ENCODE data around the gene MED19. TPM values are rescaled to one million over a fixed set of nuclear protein-coding genes. Genes with fewer than 3 reads are reported as not detected.
"Not testable (repeated sequence)": the region's sequence is repeated elsewhere in the genome, so short reads cannot be mapped to it uniquely, and the experiment has no call there.

MED19 gene
- total RNA-seq, 1 experiment from 2014 or later: 19.1 TPM

DNA sequence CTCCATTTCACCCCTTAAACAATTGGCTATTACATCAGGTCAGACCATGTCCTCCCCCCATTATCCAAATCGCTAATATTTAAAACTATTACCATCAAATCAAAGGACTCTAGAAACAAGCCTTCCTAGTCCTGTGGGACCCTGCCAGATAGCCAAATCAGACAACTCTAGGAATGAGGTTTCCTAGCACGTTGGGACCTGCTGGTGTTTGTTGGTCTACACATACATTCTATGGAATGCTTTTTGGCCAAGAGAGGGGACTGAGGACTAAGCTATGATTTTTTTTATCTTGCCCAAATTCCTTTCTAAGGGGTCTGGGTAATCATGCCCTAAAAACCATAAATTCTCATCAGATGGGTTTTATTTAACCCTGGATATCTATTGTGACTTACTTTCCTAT is 15.2 kb upstream of the MED19 start:
- no peak overlapping the region for H3K4me3 ChIP-seq (ENCODE audit: insufficient read depth, low read depth, low read length)
- no peaks in the 10 kb centered on the region for H3K27me3 ChIP-seq (ENCODE audit: control insufficient read depth, insufficient read depth, low read length)
- no peaks in the 10 kb centered on the region; the same call in 1 of the 2 replicates for H3K36me3 ChIP-seq (replicated peaks; ENCODE audit: control insufficient read depth, insufficient read depth, low read length)
- DNase-seq: no peak

- H3K27me3 ChIP-seq (ENCODE audit: control insufficient read depth, insufficient read depth, low read length); H3K4me3 ChIP-seq (ENCODE audit: insufficient read depth, low read depth, low read length); H3K36me3 ChIP-seq (replicated peaks; ENCODE audit: control insufficient read depth, insufficient read depth, low read length); DNase-seq: not testable (repeated sequence)
These were observed 4.7 kb upstream of the MED19 start for GRCh38 chr11:57716726-57717125.

GRCh38 chr11:57713835-57714234 is 1.8 kb upstream of the MED19 start:
- DNase-seq: no peak
- H3K27me3 ChIP-seq (ENCODE audit: control insufficient read depth, insufficient read depth, low read length): no peaks in the 10 kb centered on the region
- peaks cover 2% of the 10 kb centered on the region; the same call in 1 of the 2 replicates for H3K36me3 ChIP-seq (replicated peaks; ENCODE audit: control insufficient read depth, insufficient read depth, low read length)
- H3K4me3 ChIP-seq (ENCODE audit: insufficient read depth, low read depth, low read length): no peak overlapping the region; the same call in 1 of the 2 replicates

DNA sequence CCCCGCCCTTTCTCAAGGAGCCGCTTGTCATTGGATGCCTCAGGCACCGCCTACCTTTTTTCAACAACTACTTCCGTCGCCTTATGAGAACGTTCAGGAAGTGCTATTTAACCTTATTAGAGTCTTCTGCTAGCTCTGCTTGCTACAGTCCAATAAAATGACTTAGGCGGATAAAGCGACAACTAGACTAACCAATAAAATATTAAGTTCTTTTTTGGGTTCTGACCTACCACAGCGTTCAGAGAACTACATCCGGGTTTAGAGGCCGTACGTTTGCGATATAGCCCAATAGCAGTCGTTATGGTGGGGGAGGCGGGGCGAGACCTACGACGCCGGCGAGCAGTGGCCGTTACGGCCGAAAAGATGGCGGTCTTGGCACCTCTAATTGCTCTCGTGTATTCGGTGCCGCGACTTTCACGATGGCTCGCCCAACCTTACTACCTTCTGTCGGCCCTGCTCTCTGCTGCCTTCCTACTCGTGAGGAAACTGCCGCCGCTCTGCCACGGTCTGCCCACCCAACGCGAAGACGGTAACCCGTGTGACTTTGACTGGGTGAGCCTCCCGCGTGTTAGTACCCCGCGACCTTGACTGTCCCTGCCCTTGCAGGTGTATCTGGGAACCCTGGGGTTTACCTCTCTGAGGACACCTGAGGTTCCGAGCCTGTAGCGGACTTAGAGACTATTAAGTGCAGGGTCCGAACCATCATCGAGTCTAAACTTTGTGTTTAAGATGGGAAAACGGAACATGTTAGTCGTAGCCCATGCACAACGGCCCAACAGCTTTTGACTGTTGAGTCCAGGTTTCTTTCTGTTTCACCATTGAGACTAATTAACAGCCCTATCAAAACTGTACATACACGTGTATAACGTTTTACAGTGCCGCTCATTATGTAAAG is 488 bp upstream of the MED19 start, which contains the start of gene TMX2:
Gene TMX2 (plus strand): TSS at position 338 of the 895 bp plus-strand sequence. CDS start 26 bp downstream, at position 364.
- Histone ChIP-seq H3K27me3 (ENCODE audit: control insufficient read depth, insufficient read depth, low read length) (no peaks in the 10 kb centered on the region), H3K4me3 (ENCODE audit: insufficient read depth, low read depth, low read length) (peak within 1 kb of the TSS; percentile 93), H3K36me3 (replicated peaks; ENCODE audit: control insufficient read depth, insufficient read depth, low read length) (no peaks in the 10 kb centered on the region)
- DNase-seq: peak; percentile 93

DNA sequence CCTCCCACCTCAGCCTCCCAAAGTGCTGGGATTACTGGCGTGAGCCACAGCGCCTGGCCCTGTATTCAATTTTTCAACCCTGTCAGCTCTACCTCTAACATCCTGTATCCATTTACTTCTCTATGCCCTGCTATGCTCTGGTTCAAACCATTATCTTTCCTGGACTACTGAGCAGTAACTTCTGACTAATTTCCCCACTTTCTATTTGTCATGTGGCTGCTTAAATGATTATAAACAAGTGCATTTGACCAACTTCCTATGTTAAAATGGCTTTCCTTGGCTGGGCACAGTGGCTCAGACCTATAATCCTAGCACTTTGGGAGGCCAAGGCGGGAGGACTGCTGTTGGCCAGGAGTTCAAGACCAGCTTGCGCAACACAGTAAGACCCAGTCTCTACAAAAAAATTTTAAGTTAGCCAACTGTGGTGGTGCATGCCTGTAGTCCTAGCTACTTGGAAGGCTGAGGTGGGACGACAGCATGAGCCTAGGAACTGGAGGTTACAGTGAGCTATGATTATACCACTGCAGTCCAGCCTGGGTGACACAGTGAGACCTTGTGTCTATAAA is 2.1 kb downstream of the MED19 start:
- Histone ChIP-seq H3K36me3 (replicated peaks; ENCODE audit: control insufficient read depth, insufficient read depth, low read length) (no peaks in the 10 kb centered on the region; the same call in 1 of the 2 replicates), H3K27me3 (ENCODE audit: control insufficient read depth, insufficient read depth, low read length) (no peaks in the 10 kb centered on the region), H3K4me3 (ENCODE audit: insufficient read depth, low read depth, low read length) (no peak overlapping the region)
- DNase-seq: no peak

DNA sequence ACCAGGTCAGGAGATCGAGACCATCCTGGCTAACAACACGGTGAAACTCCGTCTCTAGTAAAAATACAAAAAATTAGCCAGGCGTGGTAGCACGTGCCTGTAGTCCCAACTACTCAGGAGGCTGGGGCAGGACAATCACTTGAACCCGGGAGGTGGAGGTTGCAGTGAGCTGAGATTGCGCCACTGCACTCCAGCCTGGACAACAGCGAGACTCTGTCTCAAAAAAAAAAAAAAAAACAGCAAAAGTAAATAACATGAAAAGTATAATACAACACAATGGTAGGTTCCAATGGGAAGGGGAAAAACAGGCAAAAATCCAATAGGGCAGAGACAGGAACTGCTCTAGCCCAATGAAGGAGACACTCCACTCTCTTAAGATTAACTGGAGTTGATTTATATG is 6.6 kb downstream of the MED19 start:
- DNase-seq; H3K4me3 ChIP-seq (ENCODE audit: insufficient read depth, low read depth, low read length); H3K36me3 ChIP-seq (replicated peaks; ENCODE audit: control insufficient read depth, insufficient read depth, low read length); H3K27me3 ChIP-seq (ENCODE audit: control insufficient read depth, insufficient read depth, low read length): not testable (repeated sequence)

DNA sequence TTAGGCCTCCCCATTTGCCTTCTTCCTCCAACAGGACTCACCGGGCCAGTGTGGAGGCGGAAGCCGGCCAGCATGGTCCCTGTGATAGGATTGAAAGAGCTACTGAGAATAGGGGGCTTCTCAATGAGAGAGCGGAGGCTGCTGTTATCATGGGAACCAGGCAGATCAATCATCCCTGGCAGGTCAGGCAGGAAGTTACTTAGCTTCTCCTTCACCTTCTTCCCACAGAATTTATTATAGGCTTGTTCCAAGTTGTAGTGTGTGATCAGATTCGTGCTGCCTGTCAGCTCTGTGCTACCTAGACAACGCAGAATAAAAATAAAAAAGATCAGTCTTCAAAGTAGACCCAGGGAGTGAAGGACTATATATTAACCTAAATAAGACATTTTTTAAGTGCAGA is 7.1 kb downstream of the MED19 start:
- DNase-seq: no peak
- Histone ChIP-seq H3K27me3 (ENCODE audit: control insufficient read depth, insufficient read depth, low read length) (no peaks in the 10 kb centered on the region), H3K36me3 (replicated peaks; ENCODE audit: control insufficient read depth, insufficient read depth, low read length) (peaks cover 11% of the 10 kb centered on the region), H3K4me3 (ENCODE audit: insufficient read depth, low read depth, low read length) (no peak overlapping the region)

DNA sequence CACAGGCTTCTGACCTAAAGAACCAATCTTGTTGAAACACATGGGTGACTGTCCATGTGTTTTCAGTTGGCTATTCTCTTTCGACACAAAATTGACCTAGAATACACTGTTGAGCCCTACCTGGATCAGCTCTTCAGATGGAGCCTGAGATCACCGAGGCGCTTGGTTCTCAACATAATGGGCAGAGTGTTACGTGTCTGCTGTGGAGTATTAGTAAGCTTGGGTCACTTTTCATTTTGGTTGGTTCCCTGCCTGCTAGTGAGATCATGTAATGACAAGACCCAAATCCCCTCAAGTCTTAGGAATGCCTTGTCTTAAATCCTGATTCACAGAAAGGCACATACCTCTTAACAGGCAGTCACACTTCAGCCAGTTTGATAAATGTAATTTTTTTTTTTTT is 8.7 kb downstream of the MED19 start:
- no peak for DNase-seq
- no peaks in the 10 kb centered on the region for H3K27me3 ChIP-seq (ENCODE audit: control insufficient read depth, insufficient read depth, low read length)
- no peak overlapping the region for H3K4me3 ChIP-seq (ENCODE audit: insufficient read depth, low read depth, low read length)
- H3K36me3 ChIP-seq (replicated peaks; ENCODE audit: control insufficient read depth, insufficient read depth, low read length): peaks cover 26% of the 10 kb centered on the region

DNA sequence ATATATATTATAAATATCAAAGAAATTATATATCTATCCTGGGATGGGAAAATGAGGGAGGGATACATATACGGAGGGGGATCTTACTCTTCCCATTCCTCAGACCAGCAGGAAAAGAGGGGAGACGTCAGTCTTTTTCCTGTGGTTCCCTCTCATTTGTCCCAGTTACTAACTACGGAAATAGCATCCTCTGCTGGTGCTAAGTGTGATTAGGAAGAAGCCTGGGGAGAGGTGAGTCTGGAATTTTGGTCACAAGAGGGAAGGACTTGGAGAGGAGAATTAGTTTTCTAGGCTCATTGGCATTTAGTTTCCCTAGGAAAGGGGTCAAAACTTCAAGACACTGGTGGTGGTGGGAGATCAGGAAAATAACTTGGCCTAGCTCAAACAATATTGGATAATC is 11.6 kb downstream of the MED19 start:
- DNase-seq: peak; percentile 49
- H3K4me3 ChIP-seq (ENCODE audit: insufficient read depth, low read depth, low read length): no peak overlapping the region
- H3K27me3 ChIP-seq (ENCODE audit: control insufficient read depth, insufficient read depth, low read length): no peaks in the 10 kb centered on the region
- peaks cover 39% of the 10 kb centered on the region for H3K36me3 ChIP-seq (replicated peaks; ENCODE audit: control insufficient read depth, insufficient read depth, low read length)

GRCh38 chr11:57699813-57700212 is 12.2 kb downstream of the MED19 start:
- Histone ChIP-seq H3K36me3 (replicated peaks; ENCODE audit: control insufficient read depth, insufficient read depth, low read length) (peaks cover 41% of the 10 kb centered on the region), H3K4me3 (ENCODE audit: insufficient read depth, low read depth, low read length) (no peak overlapping the region)
- DNase-seq: peak; percentile 49

DNA sequence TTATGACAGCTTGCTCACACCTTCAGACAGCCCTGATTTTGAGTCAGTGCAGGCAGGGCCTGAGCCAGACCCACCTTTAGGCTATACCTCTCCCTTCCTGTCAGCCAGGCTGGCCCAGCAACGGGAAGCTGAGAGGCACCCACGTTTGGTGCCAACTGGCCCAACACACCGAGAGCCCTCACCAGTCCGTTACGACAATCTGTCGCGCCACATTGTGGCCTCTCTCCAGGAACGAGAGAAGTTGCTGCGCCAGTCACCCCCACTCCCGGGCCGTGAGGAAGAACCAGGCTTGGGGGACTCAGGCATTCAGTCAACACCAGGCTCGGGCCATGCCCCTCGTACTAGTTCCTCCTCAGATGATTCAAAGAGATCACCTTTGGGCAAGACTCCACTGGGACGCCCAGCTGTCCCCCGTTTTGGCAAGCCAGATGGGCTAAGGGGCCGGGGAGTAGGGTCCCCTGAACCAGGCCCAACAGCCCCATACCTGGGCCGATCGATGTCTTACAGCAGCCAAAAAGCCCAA is 13.1 kb downstream of the MED19 start:
- Histone ChIP-seq H3K27me3 (ENCODE audit: control insufficient read depth, insufficient read depth, low read length) (no peaks in the 10 kb centered on the region), H3K4me3 (ENCODE audit: insufficient read depth, low read depth, low read length) (no peak overlapping the region), H3K36me3 (replicated peaks; ENCODE audit: control insufficient read depth, insufficient read depth, low read length) (peaks cover 41% of the 10 kb centered on the region)
- no peak for DNase-seq

More at GRCh38 chr11:57699813-57700212, 12.2 kb downstream of the MED19 start:
- no peaks in the 10 kb centered on the region for H3K27me3 ChIP-seq (ENCODE audit: control insufficient read depth, insufficient read depth, low read length)

GRCh38 chr11:57690474-57690873 is 21.5 kb downstream of the MED19 start:
- not testable (repeated sequence) for DNase-seq; H3K27me3 ChIP-seq (ENCODE audit: control insufficient read depth, insufficient read depth, low read length); H3K4me3 ChIP-seq (ENCODE audit: insufficient read depth, low read depth, low read length)
- H3K36me3 ChIP-seq (replicated peaks; ENCODE audit: control insufficient read depth, insufficient read depth, low read length): peaks cover 40% of the 10 kb centered on the region

DNA sequence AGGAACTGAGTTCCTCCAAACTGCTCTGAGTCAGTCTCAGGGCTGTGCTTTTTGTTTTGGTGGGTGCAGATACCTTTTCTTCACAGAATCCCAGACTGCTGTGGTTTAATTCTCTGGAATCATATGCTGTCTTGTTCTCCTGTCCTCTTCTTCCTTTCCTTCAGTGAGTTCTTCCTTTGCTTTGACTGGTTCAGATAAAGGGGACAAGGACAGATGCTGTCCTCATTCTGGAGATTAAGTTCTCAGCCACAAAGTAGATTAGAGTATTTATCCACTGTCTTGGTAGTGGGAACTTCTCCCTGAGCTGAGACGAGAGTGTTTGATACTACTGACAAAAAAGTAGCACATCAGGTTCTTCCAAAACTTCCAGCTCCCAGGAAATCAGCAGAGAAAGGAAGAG is 30.8 kb downstream of the MED19 start:
- H3K36me3 ChIP-seq (replicated peaks; ENCODE audit: control insufficient read depth, insufficient read depth, low read length): peaks cover 5% of the 10 kb centered on the region
- no peaks in the 10 kb centered on the region for H3K27me3 ChIP-seq (ENCODE audit: control insufficient read depth, insufficient read depth, low read length)
- H3K4me3 ChIP-seq (ENCODE audit: insufficient read depth, low read depth, low read length): no peak overlapping the region
- no peak for DNase-seq

DNA sequence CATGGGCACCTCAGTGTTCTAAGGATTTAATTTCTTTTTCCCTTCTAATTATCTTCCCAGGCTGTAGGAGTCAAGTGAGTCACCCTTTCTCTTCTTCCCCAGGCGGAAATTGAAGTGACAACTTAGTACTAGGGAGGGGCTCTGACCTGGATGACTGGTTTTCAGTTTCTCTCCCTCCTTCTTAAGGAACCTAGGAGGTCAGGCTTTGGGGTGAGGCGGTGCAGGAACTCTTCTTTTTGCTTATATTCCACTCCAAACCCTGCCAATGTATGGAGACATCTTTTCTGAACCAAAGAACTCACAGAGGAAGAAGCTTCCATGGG is 31.5 kb downstream of the MED19 start:
- no peak overlapping the region for H3K4me3 ChIP-seq (ENCODE audit: insufficient read depth, low read depth, low read length)
- DNase-seq: no peak
- H3K27me3 ChIP-seq (ENCODE audit: control insufficient read depth, insufficient read depth, low read length): no peaks in the 10 kb centered on the region
- peaks cover 6% of the 10 kb centered on the region for H3K36me3 ChIP-seq (replicated peaks; ENCODE audit: control insufficient read depth, insufficient read depth, low read length)

DNA sequence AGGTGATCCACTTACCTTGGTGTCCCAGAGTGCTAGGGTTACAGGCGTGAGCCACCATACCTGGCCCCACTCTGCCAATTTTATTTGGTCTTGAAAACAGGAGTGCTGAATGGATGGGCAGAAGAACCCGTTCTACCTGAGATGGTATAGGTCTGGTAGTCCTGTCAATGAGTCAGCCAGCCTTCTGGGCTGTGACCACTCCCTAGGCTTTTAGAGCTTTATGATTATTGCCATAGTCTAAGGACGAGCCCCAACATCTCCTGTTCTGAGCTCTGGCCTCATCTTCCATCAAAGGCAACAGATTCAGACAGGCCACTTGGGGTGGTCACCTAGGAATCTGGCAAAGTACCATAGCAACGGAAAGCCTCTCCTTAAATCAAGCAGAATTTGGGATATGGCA is 32.6 kb downstream of the MED19 start:
- no peak for DNase-seq
- H3K27me3 ChIP-seq (ENCODE audit: control insufficient read depth, insufficient read depth, low read length): no peaks in the 10 kb centered on the region
- H3K4me3 ChIP-seq (ENCODE audit: insufficient read depth, low read depth, low read length): no peak overlapping the region
- peaks cover 6% of the 10 kb centered on the region for H3K36me3 ChIP-seq (replicated peaks; ENCODE audit: control insufficient read depth, insufficient read depth, low read length)
